ENCODE data around the gene PSPC1. TPM values are rescaled to one million over a fixed set of nuclear protein-coding genes. Genes with fewer than 3 reads are reported as not detected.

Gene PSPC1
- total RNA-seq, 2 experiments from 2014 or later, result 61.8 to 62.2 TPM

- H3K27ac Mint-ChIP-seq, result peak overlapping the region; percentile 77
- DNase-seq (no peak), ATAC-seq (no peak)
- peaks cover 9% of the 10 kb centered on the region for H3K4me1 Mint-ChIP-seq (ENCODE audit: low read depth)
- ChIA-PET POLR2A (no interaction called here), CTCF (no interaction called here)
- H3K4me3 Mint-ChIP-seq, result no peak overlapping the region
- no peaks in the 10 kb centered on the region for H3K27me3 Mint-ChIP-seq
- peaks cover 54% of the 10 kb centered on the region for H3K36me3 Mint-ChIP-seq (ENCODE audit: low read depth)
- TF ChIP-seq, protein P1, sequence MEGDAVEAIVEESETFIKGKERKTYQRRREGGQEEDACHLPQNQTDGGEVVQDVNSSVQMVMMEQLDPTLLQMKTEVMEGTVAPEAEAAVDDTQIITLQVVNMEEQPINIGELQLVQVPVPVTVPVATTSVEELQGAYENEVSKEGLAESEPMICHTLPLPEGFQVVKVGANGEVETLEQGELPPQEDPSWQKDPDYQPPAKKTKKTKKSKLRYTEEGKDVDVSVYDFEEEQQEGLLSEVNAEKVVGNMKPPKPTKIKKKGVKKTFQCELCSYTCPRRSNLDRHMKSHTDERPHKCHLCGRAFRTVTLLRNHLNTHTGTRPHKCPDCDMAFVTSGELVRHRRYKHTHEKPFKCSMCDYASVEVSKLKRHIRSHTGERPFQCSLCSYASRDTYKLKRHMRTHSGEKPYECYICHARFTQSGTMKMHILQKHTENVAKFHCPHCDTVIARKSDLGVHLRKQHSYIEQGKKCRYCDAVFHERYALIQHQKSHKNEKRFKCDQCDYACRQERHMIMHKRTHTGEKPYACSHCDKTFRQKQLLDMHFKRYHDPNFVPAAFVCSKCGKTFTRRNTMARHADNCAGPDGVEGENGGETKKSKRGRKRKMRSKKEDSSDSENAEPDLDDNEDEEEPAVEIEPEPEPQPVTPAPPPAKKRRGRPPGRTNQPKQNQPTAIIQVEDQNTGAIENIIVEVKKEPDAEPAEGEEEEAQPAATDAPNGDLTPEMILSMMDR (IDR thresholded peaks at IDR 0.05), result no peak
- no peaks in the 10 kb centered on the region for H3K9me3 Mint-ChIP-seq
- intact Hi-C loops (cut with micrococcal nuclease), result no loop called here
Measured at GRCh38 chr13:19663416-19663979, 119.2 kb downstream of the PSPC1 start.

GRCh38 chr13:19661561-19661960 is 121.2 kb downstream of the PSPC1 start:
- Mint-ChIP-seq H3K36me3 (ENCODE audit: low read depth) (peaks cover 48% of the 10 kb centered on the region), H3K27ac (no peak overlapping the region), H3K27me3 (no peaks in the 10 kb centered on the region), H3K4me3 (no peak overlapping the region), H3K4me1 (ENCODE audit: low read depth) (peaks cover 9% of the 10 kb centered on the region), H3K9me3 (no peaks in the 10 kb centered on the region)
- DNase-seq (no peak), ATAC-seq (no peak)
- CTCF ChIA-PET, result interaction anchor here (1.1 kb wide), 1 partner anchor 23 kb away, joined by 3 read pairs; no protein-coding TSS in a partner anchor
- intact Hi-C loops (cut with micrococcal nuclease), result no loop called here
- POLR2A ChIA-PET, result no interaction called here
- TF ChIP-seq, protein P1 (IDR thresholded peaks at IDR 0.05), result no peak

GRCh38 chr13:19661126-19661525 is 121.6 kb downstream of the PSPC1 start:
- intact Hi-C loops (cut with micrococcal nuclease), result no loop called here
- Mint-ChIP-seq H3K27me3 (no peaks in the 10 kb centered on the region), H3K4me1 (ENCODE audit: low read depth) (peaks cover 9% of the 10 kb centered on the region), H3K27ac (no peak overlapping the region), H3K4me3 (no peak overlapping the region), H3K9me3 (no peaks in the 10 kb centered on the region), H3K36me3 (ENCODE audit: low read depth) (peaks cover 48% of the 10 kb centered on the region)
- TF ChIP-seq, protein P1 (IDR thresholded peaks at IDR 0.05), result no peak
- ATAC-seq (no peak), DNase-seq (no peak)
- ChIA-PET POLR2A (no interaction called here), CTCF (no interaction called here)

- no peaks in the 10 kb centered on the region for H3K9me3 Mint-ChIP-seq
- intact Hi-C loops (cut with micrococcal nuclease), result no loop called here
- POLR2A ChIA-PET, result no interaction called here
- H3K36me3 Mint-ChIP-seq (ENCODE audit: low read depth), result peaks cover 31% of the 10 kb centered on the region
- DNase-seq, result no peak
- TF ChIP-seq, protein P1 (IDR thresholded peaks at IDR 0.05), result no peak
- H3K4me3 Mint-ChIP-seq, result no peak overlapping the region
- no peaks in the 10 kb centered on the region for H3K4me1 Mint-ChIP-seq (ENCODE audit: low read depth)
- no peak overlapping the region for H3K27ac Mint-ChIP-seq
- CTCF ChIA-PET, result no interaction called here
- ATAC-seq, result no peak
- no peaks in the 10 kb centered on the region for H3K27me3 Mint-ChIP-seq
Measured at GRCh38 chr13:19658831-19659230, 123.9 kb downstream of the PSPC1 start.

DNA sequence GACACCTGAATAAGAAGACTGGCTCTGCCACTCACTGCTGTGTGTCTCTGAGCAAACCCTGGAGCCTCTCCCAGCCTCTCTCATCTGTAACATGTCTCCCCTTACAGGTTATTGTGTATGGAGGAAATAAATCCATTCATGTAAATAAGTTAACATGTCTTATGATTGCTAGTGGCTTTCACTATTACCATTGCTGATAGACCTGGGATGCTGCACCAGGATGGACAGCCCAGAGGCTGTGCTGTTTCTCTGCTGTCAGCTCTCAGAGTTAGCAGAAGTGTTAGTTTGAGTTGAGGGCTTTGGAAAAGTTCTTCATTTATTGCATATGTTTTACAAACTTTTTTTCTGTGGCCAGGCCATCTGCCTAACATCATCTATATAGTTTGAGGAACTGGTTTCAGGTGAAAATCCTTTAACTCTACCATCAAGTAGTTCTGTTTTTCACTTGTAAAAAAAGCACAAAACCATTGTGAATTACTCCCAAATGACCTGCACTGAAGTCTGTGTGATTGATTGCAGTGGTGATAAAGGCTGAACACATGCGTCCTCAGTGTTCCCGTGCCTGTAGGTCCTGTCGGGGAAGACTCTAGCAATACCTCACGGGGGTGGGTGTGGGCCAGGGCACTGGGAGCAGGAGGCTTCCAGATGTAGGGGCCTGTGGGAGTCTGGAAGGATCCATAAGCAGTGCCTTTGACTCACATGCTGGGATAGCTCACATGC is 124.7 kb downstream of the PSPC1 start:
- ATAC-seq, result no peak
- Mint-ChIP-seq H3K4me1 (ENCODE audit: low read depth) (no peaks in the 10 kb centered on the region), H3K36me3 (ENCODE audit: low read depth) (peaks cover 31% of the 10 kb centered on the region), H3K9me3 (no peaks in the 10 kb centered on the region), H3K4me3 (no peak overlapping the region), H3K27ac (peak overlapping the region; percentile 20), H3K27me3 (no peaks in the 10 kb centered on the region)
- ChIA-PET POLR2A (interaction anchor here (0.5 kb wide), 1 partner anchor 11 kb away, joined by 3 read pairs; no protein-coding TSS in a partner anchor), CTCF (no interaction called here)
- TF ChIP-seq, protein P1 (IDR thresholded peaks at IDR 0.05), result no peak
- intact Hi-C loops (cut with micrococcal nuclease), result no loop called here
- no peak for DNase-seq
